H1 (cell line): ENCODE results near the gene TXNL4A. TPM values are rescaled to one million over a fixed set of nuclear protein-coding genes. Genes with fewer than 3 reads are reported as not detected.

ENCODE experiments used
- E2F6 ChIP-seq: IDR thresholded peaks from 2 replicates; pipeline ENCODE4 v1.6.1; 2012; ENCODE audit warnings: inconsistent platforms
- RFX5 ChIP-seq: IDR thresholded peaks from 2 replicates; pipeline ENCODE4 v1.6.1; 2011; ENCODE audit warnings: low read depth, low read length, improper control_type of control experiment, borderline replicate concordance
- SAP30 ChIP-seq: fragments of 300-600 bp; sonication (generic); IDR thresholded peaks from 2 replicates; pipeline ENCODE4 v1.7.1; 2012; ENCODE audit warnings: low read length, moderate library complexity, mild to moderate bottlenecking, inconsistent platforms; ENCODE audit not compliant: insufficient read depth, insufficient replicate concordance
- TBP ChIP-seq: IDR thresholded peaks from 2 replicates; pipeline ENCODE4 v1.6.1; 2011; ENCODE audit warnings: low read depth, low read length, improper control_type of control experiment
- polyA plus RNA-seq, 7 experiments: library from polyadenylated mRNA; depleted of rRNA in 3 of 7; stranded (reverse) in 5 of 7; unstranded in 2 of 7; fragments of >200 nt in 5 of 7; fragments of 200-250 nt in 2 of 7; gene quantifications; 1 replicate in 5 of 7; 2 replicates in 1 of 7; 4 replicates in 1 of 7; pipeline versions ENCODE4 v1.2.1 to v1.2.3, GENCODE V29; 2011 to 2013; ENCODE audit warnings: missing spikeins in 2 of 7, mixed read lengths in 2 of 7
- total RNA-seq: library from RNA; stranded (reverse); fragmentation: NEBNext Ultra II Directional; extraction: Animal tissue kit (Norgen Biotek cat#: 25700); gene quantifications from 2 replicates; pipeline ENCODE4 v1.2.1, GENCODE V29; 2021

The TXNL4A gene
- total and polyA plus RNA-seq, 2 of the 8 experiments (the other 6 are each of a cell fraction or from before 2014, with no cell fraction given): 169 to 181 TPM

- no peak for TF ChIP-seq SAP30
- no peak for TF ChIP-seq TBP
- no peak for TF ChIP-seq RFX5
- TF ChIP-seq E2F6: no peak
- TF ChIP-seq, all 59 proteins: peak for 0
Observed at GRCh38 chr18:79942786-79943607, 45.4 kb downstream of the TXNL4A start (continued).
